Activated CD4-positive, alpha-beta T cell treated with anti-CD3 and anti-CD28 coated beads, Interleukin-2, amount 50 U/mL, for 16 hours (primary cell): ENCODE data around the gene LRRC30.

Experiments used
- DNase-seq: peaks from one replicate; pipeline ENCODE4 v3.0.0-alpha.2; 2020

LRRC30 gene

DNA sequence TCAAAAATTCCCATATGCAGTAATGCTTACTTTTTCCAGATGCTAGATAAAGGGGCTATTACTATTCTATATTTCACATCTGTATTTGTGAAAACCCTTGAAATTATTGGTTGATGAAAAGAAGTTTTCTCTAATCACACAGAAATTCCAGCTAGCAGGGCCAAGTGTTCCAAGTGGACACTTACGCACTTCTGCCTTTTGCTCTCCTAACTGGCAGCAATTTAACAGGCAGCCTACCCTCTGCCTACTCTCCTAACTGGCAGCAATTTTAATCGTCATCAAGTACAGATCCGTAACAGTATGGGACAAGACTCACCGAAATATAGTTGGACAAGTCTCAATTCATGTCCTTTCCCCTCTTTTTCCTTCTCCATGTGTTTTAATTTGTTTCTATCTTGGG lies 12.0 kb downstream of the LRRC30 start:
- no peak for DNase-seq

- no peak for DNase-seq
These were observed 18.0 kb downstream of the LRRC30 start for GRCh38 chr18:7248877-7249276.

DNA sequence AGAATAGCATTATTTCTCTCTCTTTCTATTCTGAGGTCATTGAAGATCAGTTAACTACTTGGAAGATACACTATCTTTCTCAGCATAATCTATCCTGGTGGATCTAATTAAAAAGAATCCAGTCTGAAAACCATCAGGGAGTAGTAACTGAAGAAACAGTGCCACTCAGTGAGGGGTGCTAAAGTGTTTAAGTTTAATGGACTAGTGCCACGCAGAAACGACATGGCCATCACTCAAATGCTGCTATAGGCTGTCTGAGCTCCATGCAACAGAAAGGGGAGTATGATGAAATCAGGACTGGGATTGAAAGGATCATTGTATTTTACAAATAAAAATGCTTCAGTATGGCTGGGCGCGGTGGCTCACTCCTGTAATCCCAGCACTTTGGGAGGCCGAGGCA lies 23.3 kb downstream of the LRRC30 start:
- DNase-seq = no peak

- DNase-seq = no peak
These were observed 24.2 kb downstream of the LRRC30 start for GRCh38 chr18:7255054-7255453.

GRCh38 chr18:7255643-7256042 lies 24.8 kb downstream of the LRRC30 start:
- no peak for DNase-seq

- DNase-seq = no peak
These were observed 25.9 kb downstream of the LRRC30 start for GRCh38 chr18:7256618-7257425.

- DNase-seq = no peak
These were observed 26.5 kb downstream of the LRRC30 start for GRCh38 chr18:7257426-7257740.

DNA sequence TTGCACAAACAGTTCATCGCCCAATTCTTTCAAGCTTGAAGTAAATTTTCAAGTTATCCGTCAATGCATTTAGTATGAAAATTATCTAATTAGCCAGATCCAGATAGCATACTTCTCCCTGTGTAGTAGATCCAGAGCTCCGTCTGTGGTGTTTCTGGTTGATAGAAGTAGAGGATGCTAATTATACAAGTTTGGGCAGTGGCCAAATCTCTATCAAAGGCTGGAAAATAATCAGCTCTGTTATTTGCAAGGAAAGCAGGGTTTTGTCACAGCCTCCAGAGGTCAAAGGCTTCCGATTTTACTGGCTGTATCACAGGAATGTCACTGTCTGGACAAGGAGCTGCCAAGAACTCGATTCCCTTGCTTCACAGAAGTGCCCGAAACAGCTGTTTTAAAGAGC lies 28.6 kb downstream of the LRRC30 start:
- no peak for DNase-seq

DNA sequence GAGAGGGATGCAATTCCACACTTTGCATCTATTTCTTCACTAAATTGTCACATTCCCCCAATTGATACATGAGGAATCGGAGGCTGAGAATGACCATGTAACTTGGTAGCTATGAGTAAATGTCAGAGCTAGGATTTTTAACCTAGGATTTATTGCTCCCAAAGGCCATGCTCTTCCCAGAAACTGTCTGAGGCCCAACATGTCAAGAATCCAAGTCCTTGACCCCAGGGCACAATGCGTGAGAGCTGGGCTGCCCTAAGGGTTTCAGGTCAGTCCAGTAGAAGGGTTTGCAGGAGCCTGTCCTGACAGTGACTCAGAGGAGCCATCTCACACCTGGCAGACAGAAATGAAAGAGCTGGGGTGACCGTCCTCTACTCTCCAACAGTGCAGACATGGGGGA lies 30.3 kb downstream of the LRRC30 start:
- no peak for DNase-seq

DNA sequence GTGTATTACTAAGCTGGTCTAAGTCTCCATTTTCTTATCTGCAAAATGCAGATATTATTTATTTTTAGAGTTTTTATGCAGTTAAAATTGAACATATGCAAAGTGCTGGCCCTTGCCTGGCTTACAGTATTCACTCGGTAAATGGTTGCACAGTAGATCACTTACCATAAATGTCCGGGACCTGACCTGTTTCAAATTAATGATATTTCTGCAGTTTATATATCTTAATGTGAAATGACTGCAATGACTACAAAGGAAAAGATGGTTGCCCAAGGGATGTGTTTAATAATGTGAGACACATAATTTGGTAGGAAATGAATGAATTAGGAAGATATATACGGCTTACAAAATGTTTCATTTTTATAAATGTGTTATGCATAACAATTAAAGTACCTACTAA lies 37.1 kb downstream of the LRRC30 start:
- no peak for DNase-seq

DNA sequence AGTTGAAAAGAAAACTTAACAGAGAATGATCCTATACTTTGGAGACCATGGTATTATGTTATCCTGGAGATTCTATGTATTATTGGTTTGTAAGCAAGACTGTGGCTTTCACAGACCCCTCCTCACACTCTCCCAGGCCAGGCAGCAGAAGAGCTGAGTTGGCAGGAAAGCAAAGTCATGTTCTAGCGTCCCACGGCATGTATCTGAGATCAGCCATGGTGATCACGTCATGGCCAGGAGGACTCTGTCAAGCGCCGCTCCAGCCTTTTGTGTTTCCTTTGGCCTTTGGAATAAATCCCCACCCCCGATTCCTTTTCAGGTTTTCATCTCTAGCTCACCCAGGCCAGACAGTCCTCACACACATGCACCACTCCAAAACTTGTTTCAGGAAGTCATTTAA lies 39.1 kb downstream of the LRRC30 start:
- no peak for DNase-seq

DNA sequence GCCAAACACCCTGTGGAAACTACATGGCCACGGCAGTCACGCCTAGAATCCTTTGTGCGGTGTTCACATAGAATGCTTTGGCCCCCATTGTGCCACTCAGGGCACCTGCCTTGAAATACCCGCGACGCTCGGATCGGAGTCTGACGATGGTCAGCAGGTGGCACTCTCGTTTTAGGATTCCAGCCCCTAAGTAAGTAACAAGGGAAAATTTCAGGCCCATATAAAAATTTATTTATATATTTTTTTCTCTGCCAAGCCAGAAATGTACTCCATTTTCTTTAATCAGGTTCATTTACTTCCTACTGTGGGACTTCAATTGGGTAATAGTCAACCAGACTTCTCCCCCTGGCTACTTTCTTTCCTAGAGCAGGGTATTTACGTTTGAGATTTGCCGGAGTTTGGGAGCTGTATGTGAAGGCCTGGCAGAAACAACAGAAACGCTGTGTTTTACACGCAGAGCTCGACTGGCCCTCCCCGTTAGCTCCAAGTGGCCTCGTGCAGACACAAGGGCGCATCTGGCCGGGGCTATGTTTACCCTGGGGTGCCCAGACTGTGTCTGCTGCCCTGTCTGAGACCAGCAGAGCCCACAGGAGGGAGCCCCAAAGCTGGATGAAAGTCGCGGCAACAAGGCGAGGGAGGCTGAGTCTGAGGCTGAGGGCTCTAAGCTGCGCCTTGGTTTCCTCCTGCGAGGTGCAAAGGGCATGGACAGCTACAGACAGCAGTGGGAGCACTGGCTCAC lies 41.6 kb downstream of the LRRC30 start:
- DNase-seq = no peak

DNA sequence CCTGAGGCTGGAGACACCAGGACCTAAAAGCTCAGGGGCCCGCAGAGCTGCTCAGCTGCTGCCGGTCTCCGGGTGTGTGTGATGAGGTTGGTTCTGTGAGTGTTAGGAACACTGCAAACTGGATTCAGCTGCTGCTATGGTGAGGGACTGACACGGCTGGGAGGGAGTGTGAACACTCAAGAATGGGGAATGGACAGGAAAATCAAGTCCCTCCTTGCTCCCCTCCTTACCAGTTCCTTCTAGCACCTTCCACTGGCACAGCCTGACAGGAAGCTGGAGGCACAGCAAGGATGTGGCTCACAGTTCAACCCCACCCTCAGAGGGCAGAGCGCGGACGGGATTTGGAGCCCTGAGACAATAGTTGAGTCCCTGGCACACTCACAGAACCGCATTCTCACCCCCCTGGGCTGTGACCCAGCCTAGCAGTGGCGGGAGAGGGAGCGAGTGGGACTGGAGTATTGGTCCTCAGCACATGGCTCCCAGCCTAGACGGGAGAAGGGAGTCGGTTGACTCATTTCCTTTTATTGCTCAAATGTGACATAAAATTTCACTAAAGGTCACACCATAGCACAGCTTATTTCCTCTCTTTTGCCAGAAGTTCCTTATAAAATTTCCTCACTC lies 42.5 kb downstream of the LRRC30 start:
- DNase-seq = no peak

- no peak for DNase-seq
These were observed 50.7 kb downstream of the LRRC30 start for GRCh38 chr18:7281579-7281978.
